ES-I3 (cell line): ENCODE results near the gene DEPP1.

Experiments used
- H3K36me3 ChIP-seq: 2 replicates; pipeline ENCODE4 v1.6.1; 2013; ENCODE audit warnings: mild to moderate bottlenecking, low read length, control low read depth, moderate library complexity; ENCODE audit not compliant: insufficient read depth
- H3K4me1 ChIP-seq: 2 replicates; pipeline ENCODE4 v1.6.1; 2013; ENCODE audit warnings: mild to moderate bottlenecking, control low read depth, low read length; ENCODE audit not compliant: insufficient read depth
- H3K9ac ChIP-seq: 2 replicates; pipeline ENCODE4 v1.6.1; 2013; ENCODE audit warnings: low read depth, mild to moderate bottlenecking, low read length, moderate library complexity
- H3K9me3 ChIP-seq: 2 replicates; pipeline ENCODE4 v1.6.1; 2013; ENCODE audit warnings: mild to moderate bottlenecking, low read length, moderate library complexity; ENCODE audit not compliant: control insufficient read depth, insufficient read depth

DEPP1 gene

GRCh38 chr10:44977287-44978212 lies 1.1 kb downstream of the DEPP1 start:
- Histone ChIP-seq H3K9ac (no peak overlapping the region), H3K9me3 (no peaks in the 10 kb centered on the region), H3K36me3 (no peaks in the 10 kb centered on the region; the same call in 1 of the 2 replicates), H3K4me1 (peaks cover 41% of the 10 kb centered on the region)

- Histone ChIP-seq H3K36me3 (no peaks in the 10 kb centered on the region; the same call in 1 of the 2 replicates), H3K4me1 (peaks cover 41% of the 10 kb centered on the region), H3K9ac (no peak overlapping the region), H3K9me3 (no peaks in the 10 kb centered on the region)
These were observed 2.0 kb downstream of the DEPP1 start for GRCh38 chr10:44976352-44977198.

GRCh38 chr10:44975431-44976331 lies 2.9 kb downstream of the DEPP1 start:
- Histone ChIP-seq H3K4me1 (peaks cover 36% of the 10 kb centered on the region), H3K9ac (peak overlapping the region; percentile 26; the same call in 1 of the 2 replicates), H3K36me3 (no peaks in the 10 kb centered on the region; the same call in 1 of the 2 replicates), H3K9me3 (no peaks in the 10 kb centered on the region)

GRCh38 chr10:44974628-44975430 lies 3.8 kb downstream of the DEPP1 start:
- peak overlapping the region; percentile 64 for H3K9ac ChIP-seq
- no peaks in the 10 kb centered on the region for H3K9me3 ChIP-seq
- H3K36me3 ChIP-seq, result no peaks in the 10 kb centered on the region; the same call in 1 of the 2 replicates
- peaks cover 28% of the 10 kb centered on the region for H3K4me1 ChIP-seq

- Histone ChIP-seq H3K36me3 (no peaks in the 10 kb centered on the region; the same call in 1 of the 2 replicates), H3K4me1 (peaks cover 21% of the 10 kb centered on the region), H3K9ac (peak overlapping the region; percentile 64), H3K9me3 (no peaks in the 10 kb centered on the region)
These were observed 4.5 kb downstream of the DEPP1 start for GRCh38 chr10:44974082-44974627.

GRCh38 chr10:44973323-44974081 lies 5.1 kb downstream of the DEPP1 start:
- no peaks in the 10 kb centered on the region for H3K9me3 ChIP-seq
- H3K36me3 ChIP-seq, result no peaks in the 10 kb centered on the region; the same call in 1 of the 2 replicates
- no peak overlapping the region for H3K9ac ChIP-seq
- peaks cover 16% of the 10 kb centered on the region; the same call in 1 of the 2 replicates for H3K4me1 ChIP-seq

- H3K9ac ChIP-seq, result no peak overlapping the region
These were observed 5.7 kb downstream of the DEPP1 start for GRCh38 chr10:44972874-44973306.

GRCh38 chr10:44971935-44972757 lies 6.5 kb downstream of the DEPP1 start:
- H3K9ac ChIP-seq, result no peak overlapping the region
- no peaks in the 10 kb centered on the region for H3K36me3 ChIP-seq
- H3K4me1 ChIP-seq, result peaks cover 17% of the 10 kb centered on the region; the same call in 1 of the 2 replicates
- H3K9me3 ChIP-seq, result no peaks in the 10 kb centered on the region

More at GRCh38 chr10:44972874-44973306, 5.7 kb downstream of the DEPP1 start:
- no peaks in the 10 kb centered on the region for H3K9me3 ChIP-seq
- H3K4me1 ChIP-seq, result peaks cover 15% of the 10 kb centered on the region; the same call in 1 of the 2 replicates
- no peaks in the 10 kb centered on the region; the same call in 1 of the 2 replicates for H3K36me3 ChIP-seq

- peaks cover 17% of the 10 kb centered on the region; the same call in 1 of the 2 replicates for H3K4me1 ChIP-seq
- H3K36me3 ChIP-seq, result no peaks in the 10 kb centered on the region
- H3K9ac ChIP-seq, result no peak overlapping the region
- no peaks in the 10 kb centered on the region for H3K9me3 ChIP-seq
These were observed 7.2 kb downstream of the DEPP1 start for GRCh38 chr10:44971434-44971833.

- H3K9me3 ChIP-seq, result no peaks in the 10 kb centered on the region
- H3K36me3 ChIP-seq, result no peaks in the 10 kb centered on the region
- peaks cover 19% of the 10 kb centered on the region; the same call in 1 of the 2 replicates for H3K4me1 ChIP-seq
- no peak overlapping the region for H3K9ac ChIP-seq
These were observed 7.7 kb downstream of the DEPP1 start for GRCh38 chr10:44970812-44971395.

- Histone ChIP-seq H3K9ac (no peak overlapping the region), H3K36me3 (no peaks in the 10 kb centered on the region), H3K4me1 (peaks cover 30% of the 10 kb centered on the region), H3K9me3 (no peaks in the 10 kb centered on the region)
These were observed 8.8 kb downstream of the DEPP1 start for GRCh38 chr10:44969854-44970253.
